Neural progenitor cell (in vitro differentiated cells): ENCODE results near the gene TMEM232. TPM values are rescaled to one million over a fixed set of nuclear protein-coding genes. Genes with fewer than 3 reads are reported as not detected.
A peak's percentile ranks its signal among the peaks of the same experiment; 100 is the strongest.

ENCODE experiments used
- DNase-seq: peaks from one replicate; pipeline ENCODE4 v3.0.0-alpha.2; 2016; ENCODE audit warnings: low spot score
- H2AFZ ChIP-seq: fragments of 200-600 bp; sonication (generic); replicated peaks from 2 replicates; pipeline ENCODE4 v1.6.1; 2016; ENCODE audit warnings: antibody characterized with exemption
- H3F3A ChIP-seq: fragments of 200-600 bp; sonication (generic); 2 replicates; pipeline ENCODE4 v1.6.1; 2016; ENCODE audit warnings: antibody characterized with exemption, low read depth
- H3K27ac ChIP-seq: fragments of 200-600 bp; sonication (generic); 2 replicates; pipeline ENCODE4 v1.5.1; 2016; ENCODE audit warnings: mild to moderate bottlenecking
- H3K27me3 ChIP-seq: fragments of 200-600 bp; sonication (generic); 2 replicates; pipeline ENCODE4 v1.6.1; 2016; ENCODE audit warnings: mild to moderate bottlenecking, moderate library complexity
- H3K36me3 ChIP-seq: fragments of 200-600 bp; sonication (generic); 2 replicates; pipeline ENCODE4 v1.5.1; 2016
- H3K4me1 ChIP-seq: fragments of 200-600 bp; sonication (generic); 2 replicates; pipeline ENCODE4 v1.6.1; 2016; ENCODE audit warnings: mixed run types
- H3K4me2 ChIP-seq: fragments of 200-600 bp; sonication (generic); 2 replicates; pipeline ENCODE4 v1.6.1; 2016
- H3K4me3 ChIP-seq: fragments of 200-600 bp; sonication (generic); 2 replicates; pipeline ENCODE4 v1.5.1; 2016
- H3K79me2 ChIP-seq: fragments of 200-600 bp; sonication (generic); 2 replicates; pipeline ENCODE4 v1.6.1; 2016; ENCODE audit warnings: low read depth
- H3K9ac ChIP-seq: fragments of 200-600 bp; sonication (generic); 2 replicates; pipeline ENCODE4 v1.6.1; 2016
- H3K9me3 ChIP-seq: fragments of 200-600 bp; sonication (generic); 2 replicates; pipeline ENCODE4 v1.5.1; 2016; ENCODE audit warnings: low read depth
- H4K20me1 ChIP-seq: fragments of 200-600 bp; sonication (generic); 2 replicates; pipeline ENCODE4 v1.6.1; 2016; ENCODE audit warnings: low read depth
- H3K27ac Mint-ChIP-seq: 3 replicates; pipeline ENCODE4 v1.8.0; 2021; ENCODE audit warnings: mixed read lengths
- H3K27me3 Mint-ChIP-seq: 2 replicates; pipeline ENCODE4 v1.8.0; 2022; ENCODE audit warnings: low read depth, mild to moderate bottlenecking, inconsistent platforms, moderate library complexity, mixed read lengths; ENCODE audit not compliant: insufficient read depth
- H3K36me3 Mint-ChIP-seq: 3 replicates; pipeline ENCODE4 v1.8.0; 2021; ENCODE audit warnings: mixed read lengths
- H3K4me1 Mint-ChIP-seq: 3 replicates; pipeline ENCODE4 v1.8.0; 2021; ENCODE audit warnings: mixed read lengths
- H3K4me3 Mint-ChIP-seq: 3 replicates; pipeline ENCODE4 v1.8.0; 2021; ENCODE audit warnings: mild to moderate bottlenecking, moderate library complexity, mixed read lengths
- H3K9me3 Mint-ChIP-seq: 3 replicates; pipeline ENCODE4 v1.8.0; 2020; ENCODE audit warnings: mixed read lengths
- CTCF ChIP-seq: fragments of 200-600 bp; sonication (generic); IDR thresholded peaks from 2 replicates; pipeline ENCODE4 v1.5.1; 2017; ENCODE audit warnings: antibody characterized with exemption, mild to moderate bottlenecking
- EZH2 ChIP-seq: fragments of 200-600 bp; sonication (generic); IDR thresholded peaks from 2 replicates; pipeline ENCODE4 v1.6.1; 2017; ENCODE audit warnings: antibody characterized with exemption, mild to moderate bottlenecking, moderate library complexity
- EZH2phosphoT487 ChIP-seq: fragments of 200-600 bp; sonication (generic); IDR thresholded peaks from 2 replicates; pipeline ENCODE4 v1.6.1; 2017; ENCODE audit warnings: antibody characterized with exemption
- total RNA-seq: library from RNA; depleted of rRNA; stranded (reverse); fragments of >200 nt; gene quantifications from 2 replicates; pipeline ENCODE4 v1.2.3, GENCODE V29; 2015; ENCODE audit warnings: low replicate concordance

Gene TMEM232
- total RNA-seq, 1 donor from 2014 or later = 5.2 TPM

DNA sequence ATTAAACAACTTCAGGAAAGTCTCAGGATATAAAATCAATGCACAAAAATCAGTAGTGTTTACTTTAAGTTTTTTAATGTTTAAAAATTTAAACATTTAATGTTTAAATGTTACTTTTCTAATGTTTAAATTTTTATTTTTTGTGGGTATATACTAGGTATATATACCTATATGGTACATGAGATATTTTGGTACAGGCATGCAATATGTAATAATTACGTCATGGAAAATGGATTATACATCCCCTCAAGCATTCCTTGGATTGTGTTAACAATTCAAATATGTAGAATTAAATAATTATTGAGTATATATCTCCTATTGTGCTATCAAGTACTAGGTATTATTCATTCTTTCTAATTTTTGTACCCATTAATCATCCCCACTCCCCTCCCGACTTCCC, 291.3 kb downstream of the TMEM232 start:
- Histone ChIP-seq H3K9ac (no peak overlapping the region), H3K27ac (no peak overlapping the region), H4K20me1 (no peaks in the 10 kb centered on the region), H2AFZ (no peak overlapping the region), H3K9me3 (no peaks in the 10 kb centered on the region), H3K79me2 (no peaks in the 10 kb centered on the region), H3K27me3 (no peaks in the 10 kb centered on the region), H3K4me1 (no peaks in the 10 kb centered on the region), H3K4me3 (no peak overlapping the region), H3K4me2 (no peak overlapping the region), H3F3A (no peaks in the 10 kb centered on the region), H3K36me3 (no peaks in the 10 kb centered on the region)
- Mint-ChIP-seq H3K9me3 (peaks cover 7% of the 10 kb centered on the region), H3K27me3 (peaks cover 2% of the 10 kb centered on the region), H3K4me3 (no peak overlapping the region), H3K36me3 (peaks cover 1% of the 10 kb centered on the region), H3K4me1 (no peaks in the 10 kb centered on the region), H3K27ac (no peak overlapping the region)
- TF ChIP-seq CTCF = no peak
- no peak for TF ChIP-seq EZH2
- no peak for TF ChIP-seq EZH2phosphoT487
- DNase-seq = no peak

DNA sequence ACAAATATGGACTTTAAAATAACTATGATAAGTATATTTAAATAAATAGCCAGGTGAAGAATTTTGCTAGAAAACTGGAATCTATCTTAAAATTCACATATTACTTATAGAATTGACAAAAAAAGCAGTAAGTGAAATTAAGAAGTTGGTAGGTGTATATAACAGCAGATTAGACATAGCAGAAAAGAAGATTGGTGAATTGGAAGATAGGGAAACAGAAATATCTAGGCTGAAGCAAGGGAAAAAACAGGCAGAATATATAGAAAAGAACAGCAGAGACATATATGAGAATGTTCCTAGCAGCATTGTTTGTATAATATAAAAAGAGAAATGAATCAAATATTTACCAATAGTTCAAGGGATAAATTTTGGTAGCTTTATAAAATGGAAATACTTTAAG, 294.9 kb downstream of the TMEM232 start:
- no peaks in the 10 kb centered on the region for H3K27me3 Mint-ChIP-seq
- TF ChIP-seq EZH2 = no peak
- no peak for TF ChIP-seq CTCF
- TF ChIP-seq EZH2phosphoT487 = no peak
- H3K27me3 ChIP-seq = no peaks in the 10 kb centered on the region
- no peak overlapping the region for H3K4me3 Mint-ChIP-seq
- no peak overlapping the region for H3K4me2 ChIP-seq
- no peak overlapping the region for H2AFZ ChIP-seq
- H3K79me2 ChIP-seq = no peaks in the 10 kb centered on the region
- no peak for DNase-seq
- no peak overlapping the region for H3K9ac ChIP-seq
- peaks cover 5% of the 10 kb centered on the region for H3K9me3 Mint-ChIP-seq
- no peaks in the 10 kb centered on the region for H3K4me1 ChIP-seq
- no peaks in the 10 kb centered on the region for H4K20me1 ChIP-seq
- no peaks in the 10 kb centered on the region for H3K36me3 ChIP-seq
- no peaks in the 10 kb centered on the region for H3K4me1 Mint-ChIP-seq
- no peak overlapping the region for H3K4me3 ChIP-seq
- H3K36me3 Mint-ChIP-seq = peaks cover 1% of the 10 kb centered on the region
- no peak overlapping the region for H3K27ac ChIP-seq
- H3F3A ChIP-seq = no peaks in the 10 kb centered on the region
- no peaks in the 10 kb centered on the region for H3K9me3 ChIP-seq
- H3K27ac Mint-ChIP-seq = no peak overlapping the region

DNA sequence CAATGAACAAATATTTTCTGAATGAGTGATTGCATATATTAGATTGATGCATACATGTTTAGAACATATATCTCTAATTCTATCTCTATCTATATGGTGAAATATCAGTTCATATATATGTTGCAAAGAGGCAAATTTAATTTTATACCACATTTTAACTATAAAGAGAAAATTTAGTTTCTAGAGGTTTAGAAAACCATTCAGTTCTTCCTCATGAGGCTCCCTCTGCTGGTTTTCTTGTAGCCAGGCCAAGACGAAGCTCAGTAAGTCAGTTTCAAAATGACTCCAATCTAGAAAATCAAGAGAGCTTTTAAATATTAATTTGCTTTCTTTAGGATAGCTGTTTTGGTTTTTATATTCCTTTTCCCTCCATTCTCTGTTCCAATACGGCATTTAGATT, 312.1 kb downstream of the TMEM232 start:
- no peak overlapping the region for H3K9ac ChIP-seq
- no peaks in the 10 kb centered on the region for H3K79me2 ChIP-seq
- DNase-seq = peak; percentile 23
- peak overlapping the region; percentile 44 for H2AFZ ChIP-seq
- no peaks in the 10 kb centered on the region for H3K36me3 Mint-ChIP-seq
- H3K27me3 Mint-ChIP-seq = no peaks in the 10 kb centered on the region
- no peak overlapping the region for H3K27ac ChIP-seq
- no peaks in the 10 kb centered on the region for H3K4me1 Mint-ChIP-seq
- TF ChIP-seq EZH2 = no peak
- peak; percentile 54 for TF ChIP-seq CTCF
- no peaks in the 10 kb centered on the region for H3K27me3 ChIP-seq
- no peaks in the 10 kb centered on the region for H3K9me3 Mint-ChIP-seq
- H3K4me2 ChIP-seq = no peak overlapping the region
- H3K9me3 ChIP-seq = no peaks in the 10 kb centered on the region
- no peak overlapping the region for H3K4me3 ChIP-seq
- no peak overlapping the region for H3K27ac Mint-ChIP-seq
- H3K4me1 ChIP-seq = no peaks in the 10 kb centered on the region
- no peak overlapping the region for H3K4me3 Mint-ChIP-seq
- no peaks in the 10 kb centered on the region for H3F3A ChIP-seq
- H4K20me1 ChIP-seq = no peaks in the 10 kb centered on the region
- no peaks in the 10 kb centered on the region for H3K36me3 ChIP-seq

DNA sequence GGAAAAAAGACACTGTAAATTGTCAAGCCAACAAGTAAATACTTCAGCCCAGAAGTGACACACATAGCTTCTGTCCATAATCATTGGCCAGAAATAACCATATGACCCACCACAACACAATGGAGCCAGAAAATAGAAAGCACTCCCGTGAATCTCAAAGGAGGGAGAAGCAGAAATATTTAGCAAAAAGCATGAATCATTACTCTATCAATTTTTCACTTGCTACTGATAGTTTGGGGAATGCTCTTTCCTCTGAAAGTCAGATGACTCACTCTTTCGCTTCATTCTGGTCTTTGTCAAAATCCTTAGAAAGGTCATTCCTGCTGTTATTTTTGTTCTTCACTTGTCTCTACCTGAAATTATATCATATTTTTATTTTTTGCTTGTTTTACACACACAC, 312.6 kb downstream of the TMEM232 start:
- Histone ChIP-seq H3K9me3 (no peaks in the 10 kb centered on the region), H3K4me2 (no peak overlapping the region), H3K79me2 (no peaks in the 10 kb centered on the region), H3K4me1 (no peaks in the 10 kb centered on the region), H3K4me3 (no peak overlapping the region), H3K27ac (no peak overlapping the region), H3K27me3 (no peaks in the 10 kb centered on the region), H2AFZ (no peak overlapping the region), H3K36me3 (no peaks in the 10 kb centered on the region), H3F3A (no peaks in the 10 kb centered on the region), H4K20me1 (no peaks in the 10 kb centered on the region), H3K9ac (no peak overlapping the region)
- no peak overlapping the region for H3K4me3 Mint-ChIP-seq
- no peaks in the 10 kb centered on the region for H3K36me3 Mint-ChIP-seq
- H3K9me3 Mint-ChIP-seq = no peaks in the 10 kb centered on the region
- H3K27ac Mint-ChIP-seq = no peak overlapping the region
- TF ChIP-seq CTCF = no peak
- no peak for TF ChIP-seq EZH2phosphoT487
- TF ChIP-seq EZH2 = no peak
- no peaks in the 10 kb centered on the region for H3K27me3 Mint-ChIP-seq
- no peak for DNase-seq
- no peaks in the 10 kb centered on the region for H3K4me1 Mint-ChIP-seq
